CD4-positive, alpha-beta T cell treated with Interleukin-4 for 1 hour (primary cell): ENCODE results near the gene PNPLA2.

Experiments
- DNase-seq, 2 donors: peaks; one replicate each; pipeline ENCODE4 v3.0.0-alpha.2; 2020 to 2022

PNPLA2 gene

DNA sequence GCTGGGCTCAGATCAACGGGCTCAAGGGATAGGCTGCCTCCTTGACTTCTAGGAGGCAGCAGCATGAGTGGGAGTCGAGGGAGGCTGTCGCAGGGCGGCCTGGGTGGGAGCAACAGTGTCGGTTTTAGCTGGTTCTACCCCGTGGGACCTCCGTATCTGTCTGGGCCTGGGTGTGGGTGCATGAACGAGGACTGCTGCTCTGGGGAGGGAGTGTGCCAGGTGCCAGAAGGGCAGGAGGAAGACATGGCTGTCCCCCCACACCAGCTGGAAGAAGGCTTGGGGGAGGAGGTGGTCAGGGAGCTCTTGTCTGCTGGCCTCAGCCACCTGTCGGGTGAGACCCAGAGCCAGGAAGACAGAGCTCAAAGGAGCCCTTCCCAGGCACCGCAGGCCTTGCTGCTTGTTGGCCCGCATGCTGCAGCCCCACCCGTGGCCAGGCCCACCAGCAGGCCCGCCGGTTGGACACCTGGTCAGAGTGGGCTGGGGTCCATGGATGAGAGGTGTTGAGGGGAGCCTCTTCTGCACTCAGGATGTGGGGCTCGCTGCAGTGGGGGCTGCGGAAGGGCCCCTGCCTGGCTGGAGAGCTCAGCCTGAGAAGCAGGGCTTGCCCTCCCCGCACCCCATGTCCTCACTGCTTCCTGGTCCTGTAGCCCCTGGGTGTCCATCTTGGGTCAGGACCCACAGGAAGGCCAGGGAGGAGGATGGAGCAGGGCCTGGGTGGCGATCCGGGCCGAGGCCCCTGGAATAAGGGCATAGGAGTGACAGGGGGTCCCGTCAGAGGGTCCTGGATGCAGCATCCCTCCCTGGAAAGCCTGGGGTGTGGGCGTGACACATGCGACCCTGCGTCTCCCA lies 32.3 kb upstream of the PNPLA2 start:
- DNase-seq = no peak

DNA sequence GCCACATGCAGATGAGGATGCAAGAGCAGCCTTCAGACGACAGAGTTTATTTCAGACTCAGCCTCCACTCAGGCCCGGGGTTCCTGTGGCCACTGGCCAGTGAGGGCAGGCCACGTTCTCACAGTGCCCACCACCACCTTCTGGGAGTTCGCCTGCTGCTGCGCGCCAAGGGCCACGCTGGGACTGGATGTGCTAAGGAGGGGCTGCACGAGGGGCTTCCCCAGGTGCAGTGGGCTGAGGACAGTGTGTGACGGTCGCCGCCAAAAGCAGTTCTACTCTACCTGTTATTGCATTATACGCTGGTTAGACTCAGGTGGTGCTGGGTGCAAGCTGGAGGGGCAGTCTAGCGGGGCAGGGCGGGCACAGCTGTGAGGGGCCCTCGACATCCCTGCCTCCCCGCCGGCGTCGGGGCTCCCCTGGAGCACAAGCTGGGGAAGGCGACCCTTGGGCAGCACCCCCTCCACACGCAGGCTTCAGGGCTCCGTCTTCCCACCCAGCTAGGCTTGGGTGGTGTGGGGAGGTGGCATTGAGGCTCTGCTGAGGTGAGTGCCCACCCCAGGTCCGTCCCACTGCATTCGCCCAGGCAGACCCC lies 31.5 kb upstream of the PNPLA2 start:
- no peak for DNase-seq

DNA sequence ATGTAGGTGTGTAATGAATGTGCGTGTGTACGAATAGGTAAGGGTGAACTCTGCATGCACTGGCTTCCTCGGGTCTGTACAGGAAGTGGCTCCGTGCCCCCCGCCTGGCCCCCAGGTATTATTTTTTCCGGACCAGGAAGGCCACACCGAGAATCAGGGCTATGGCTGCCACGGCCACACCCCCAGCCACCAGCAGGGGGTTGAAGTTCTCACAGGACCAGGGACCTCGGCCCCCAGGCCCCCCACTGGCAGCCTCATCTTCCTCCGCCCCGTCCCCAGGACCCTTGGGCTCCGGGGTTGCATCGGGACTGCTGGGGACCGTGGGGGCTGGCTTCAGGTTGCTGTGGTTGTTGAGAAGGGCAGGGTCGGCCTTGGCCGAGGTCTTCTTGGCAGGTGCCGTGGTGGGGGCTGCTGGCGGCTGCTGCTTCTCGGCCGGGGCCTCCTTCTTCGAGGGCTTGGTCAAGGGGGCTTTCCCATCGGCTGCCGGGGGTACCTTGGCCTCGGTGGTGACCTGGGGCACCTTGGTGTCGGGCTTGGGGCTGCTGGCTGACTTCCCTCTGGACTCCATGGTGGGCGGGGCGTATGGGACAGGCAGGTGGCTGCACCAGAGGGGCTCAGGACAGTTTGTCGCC lies 30.6 kb upstream of the PNPLA2 start:
- DNase-seq = no peak

DNA sequence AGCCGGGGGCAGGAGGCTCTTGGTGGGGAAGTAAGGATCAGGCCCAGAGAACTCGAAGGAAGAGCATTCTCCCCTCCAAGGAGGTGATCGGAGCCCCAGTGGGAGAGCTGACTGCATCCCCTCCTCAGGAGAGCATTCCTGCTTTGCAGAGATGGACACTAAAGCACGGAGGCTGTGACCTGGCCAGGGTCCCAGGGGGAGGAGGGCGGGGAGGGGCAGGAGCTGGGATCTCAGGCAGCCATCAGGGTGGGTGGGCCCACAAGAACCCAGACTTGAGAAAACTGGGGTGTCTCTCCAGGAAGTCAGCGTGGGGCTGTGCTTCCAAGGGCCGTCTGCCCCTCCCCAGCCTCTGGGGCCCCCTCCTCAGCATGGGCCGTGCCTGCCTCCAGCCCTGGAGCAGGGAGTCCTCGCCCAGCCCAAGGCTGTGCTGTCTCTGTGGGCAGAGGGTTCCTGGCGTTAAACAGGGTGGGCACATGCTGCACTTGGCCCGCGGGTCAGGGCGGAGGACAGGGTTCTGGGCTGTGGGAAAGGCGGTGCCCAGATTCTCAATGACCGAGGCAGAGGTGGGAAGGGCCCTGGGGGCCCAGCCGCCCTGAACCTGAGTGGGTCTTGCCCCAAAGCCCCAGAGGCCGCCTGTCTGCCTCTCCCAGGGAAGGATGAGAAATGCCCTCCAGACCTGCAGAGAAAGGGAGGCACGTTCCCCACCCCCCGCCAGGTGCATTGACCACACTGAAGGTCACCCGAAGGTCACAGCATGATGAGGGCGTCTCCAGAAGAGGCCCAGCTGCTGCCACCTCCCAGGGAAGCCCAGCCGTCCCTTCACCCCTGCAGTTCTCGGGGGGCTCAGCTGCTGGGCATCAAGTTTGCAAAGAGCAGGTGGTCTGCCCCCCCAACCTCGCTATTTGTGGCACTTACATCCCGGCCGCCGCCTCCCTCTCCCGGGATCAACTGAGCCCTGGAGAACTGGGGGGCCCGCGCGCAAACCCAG lies 29.5 kb upstream of the PNPLA2 start:
- DNase-seq = no peak

DNA sequence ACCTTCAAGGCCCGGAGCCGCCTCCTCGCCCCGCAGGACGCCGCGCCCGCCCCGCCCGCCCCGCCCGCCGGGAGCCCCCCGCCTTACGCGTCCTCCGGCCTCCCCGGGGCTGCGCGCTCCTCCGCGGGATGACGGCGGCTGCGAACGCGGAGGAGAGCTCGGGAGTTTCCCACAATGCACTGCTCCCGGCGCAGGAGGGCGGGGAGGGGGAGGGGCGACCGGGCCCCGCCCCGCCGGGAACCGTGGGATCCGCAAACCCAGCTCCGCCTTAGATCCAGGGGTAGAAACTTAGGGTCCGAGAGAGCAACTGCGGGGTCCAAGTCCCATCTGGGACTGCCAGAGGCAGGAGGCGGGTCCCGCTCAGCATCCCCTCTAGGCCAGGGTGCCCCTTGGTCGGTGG lies 28.8 kb upstream of the PNPLA2 start, which contains the start of gene CEND1:
TSS of gene CEND1 (minus strand) at position 148 of the 400 bp plus-strand sequence. CDS start 1,514 bp downstream, outside the sequence.
- peak in 1 of 2 donors; percentile 45 for DNase-seq

DNA sequence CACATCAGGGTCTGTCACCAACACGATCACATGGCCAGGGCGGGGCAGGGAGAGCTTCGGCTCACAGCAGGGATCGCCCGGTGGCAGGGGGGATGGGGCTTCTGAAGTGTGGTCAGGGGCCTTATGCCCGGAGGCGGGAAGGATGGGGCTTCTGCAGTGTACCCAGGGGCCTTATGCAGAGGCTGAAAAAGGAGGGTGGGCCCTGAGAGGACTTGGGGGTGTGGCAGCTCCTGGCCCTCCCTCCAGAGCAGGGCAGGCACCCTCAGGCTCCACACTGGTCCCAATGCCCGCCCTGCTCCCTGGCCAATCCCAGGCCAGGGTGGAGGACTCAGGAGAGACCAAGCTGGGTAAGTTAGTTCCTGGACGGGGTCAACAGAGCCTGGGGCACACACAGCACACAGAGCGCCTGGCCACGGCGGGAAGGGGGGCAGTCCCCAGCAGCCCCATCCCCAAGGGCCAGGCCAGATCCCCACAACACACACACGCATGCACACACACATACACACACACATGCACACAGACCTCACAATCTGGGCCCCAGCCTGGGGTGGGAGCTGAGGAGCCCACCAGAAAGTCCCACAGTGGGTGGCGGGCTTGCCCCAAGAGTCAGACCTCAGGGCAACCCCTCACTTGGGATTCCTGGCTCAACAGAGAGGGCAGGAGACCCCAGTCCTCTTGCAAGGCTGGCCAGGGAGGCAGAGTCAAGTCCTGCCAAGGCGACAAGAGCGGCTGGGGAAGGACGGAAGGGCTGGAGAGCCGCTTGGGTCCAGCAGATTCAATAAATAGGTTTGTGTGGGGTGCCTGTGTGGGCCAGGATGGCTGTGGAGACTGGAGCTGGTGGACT lies 27.8 kb upstream of the PNPLA2 start:
- no peak for DNase-seq

DNA sequence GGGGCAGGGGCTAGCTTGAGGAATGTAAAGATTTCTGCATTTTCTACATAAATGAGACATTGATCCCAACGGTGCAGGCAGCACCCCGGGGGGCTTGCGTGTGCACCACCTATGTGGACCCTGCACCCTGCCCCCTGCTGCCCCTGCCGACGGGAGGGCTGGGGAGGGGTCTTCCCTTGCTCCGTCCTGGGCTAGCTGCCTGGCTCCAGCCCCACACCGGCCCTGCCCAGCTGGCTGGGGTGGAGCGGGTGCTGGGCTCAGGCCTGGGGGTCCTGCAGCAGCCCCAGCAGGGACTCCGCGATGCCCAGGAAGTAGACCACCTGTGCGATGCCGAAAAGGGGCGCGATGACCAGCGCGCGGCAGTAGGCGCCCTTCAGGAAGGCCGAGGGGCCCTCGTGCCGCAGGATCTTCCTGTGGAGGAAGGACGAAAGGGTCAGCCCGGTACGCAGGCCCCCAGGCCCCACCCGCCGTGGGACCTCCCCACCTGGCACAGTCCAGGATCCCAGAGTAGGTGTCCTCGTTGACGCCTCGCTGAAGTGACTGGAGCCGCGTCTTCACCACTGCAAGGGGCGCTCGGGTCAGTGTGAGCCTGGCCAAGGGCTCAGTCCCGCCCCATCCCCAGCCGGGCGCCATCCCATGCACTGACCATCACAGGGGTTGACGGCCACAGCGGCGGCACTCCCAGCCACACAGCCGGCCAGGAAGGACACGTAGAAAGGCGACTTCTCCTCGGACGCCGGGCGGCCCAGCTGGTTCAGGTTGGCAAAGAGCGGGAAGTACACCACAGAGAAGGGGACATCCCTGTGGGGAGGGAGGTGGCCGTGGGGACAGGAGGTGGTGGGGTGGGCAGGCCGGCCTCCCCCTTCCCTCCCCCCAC lies 26.8 kb upstream of the PNPLA2 start:
- DNase-seq = no peak

DNA sequence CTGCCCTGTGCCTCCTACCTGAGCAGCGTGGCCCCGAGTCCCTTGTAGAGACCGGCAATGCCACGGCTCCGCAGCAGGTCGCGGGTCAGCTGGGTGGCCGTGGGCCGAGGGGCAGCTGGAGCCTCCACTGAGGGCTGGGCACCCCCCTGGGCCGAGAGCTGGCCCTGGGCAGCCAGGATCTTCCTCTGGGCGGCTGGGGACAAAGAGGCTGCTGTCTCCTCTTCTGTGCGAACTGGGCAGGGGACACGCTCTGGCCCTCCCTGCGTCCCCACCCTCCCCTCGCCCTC lies 26.2 kb upstream of the PNPLA2 start:
- DNase-seq = no peak

DNA sequence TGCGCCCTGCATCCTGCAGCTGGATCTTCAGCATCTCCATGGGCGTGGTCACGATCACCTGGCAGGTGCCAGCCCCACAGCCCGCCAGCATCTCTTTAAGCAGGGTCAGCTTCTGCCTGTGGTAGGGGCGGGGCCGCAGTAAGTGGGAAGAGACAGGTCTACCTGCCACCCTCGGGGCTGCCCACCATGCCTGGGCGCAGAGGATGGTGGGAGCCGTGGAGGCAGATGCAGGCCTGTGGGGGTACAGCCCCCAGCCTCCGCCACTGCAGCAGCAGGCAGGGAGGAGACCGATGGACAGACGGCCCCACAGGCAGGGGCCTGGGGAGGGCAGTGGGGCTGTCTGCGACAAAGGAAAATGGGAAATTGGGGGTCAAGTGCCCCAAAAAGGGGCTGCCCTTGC lies 25.8 kb upstream of the PNPLA2 start:
- no peak for DNase-seq

DNA sequence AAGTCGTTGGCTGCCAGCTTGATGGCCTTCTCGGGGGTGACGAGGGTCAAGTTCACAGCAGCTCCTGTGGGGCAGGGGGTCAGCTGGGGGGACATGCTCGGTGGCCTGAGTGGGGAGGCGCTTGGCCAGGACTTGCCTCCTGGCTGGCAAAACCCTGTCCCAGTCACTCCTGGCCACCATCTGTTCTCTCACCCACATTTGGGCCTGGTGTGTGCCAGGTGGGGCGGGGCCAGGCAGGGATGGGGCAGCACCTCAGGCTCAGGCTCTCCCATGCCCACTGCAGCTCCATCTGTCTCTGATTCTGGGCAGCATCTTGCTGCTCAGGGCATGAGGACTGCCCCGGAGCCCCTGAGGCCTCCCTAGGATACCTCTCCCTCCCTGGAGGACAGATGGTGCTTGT lies 25.2 kb upstream of the PNPLA2 start:
- DNase-seq = no peak

DNA sequence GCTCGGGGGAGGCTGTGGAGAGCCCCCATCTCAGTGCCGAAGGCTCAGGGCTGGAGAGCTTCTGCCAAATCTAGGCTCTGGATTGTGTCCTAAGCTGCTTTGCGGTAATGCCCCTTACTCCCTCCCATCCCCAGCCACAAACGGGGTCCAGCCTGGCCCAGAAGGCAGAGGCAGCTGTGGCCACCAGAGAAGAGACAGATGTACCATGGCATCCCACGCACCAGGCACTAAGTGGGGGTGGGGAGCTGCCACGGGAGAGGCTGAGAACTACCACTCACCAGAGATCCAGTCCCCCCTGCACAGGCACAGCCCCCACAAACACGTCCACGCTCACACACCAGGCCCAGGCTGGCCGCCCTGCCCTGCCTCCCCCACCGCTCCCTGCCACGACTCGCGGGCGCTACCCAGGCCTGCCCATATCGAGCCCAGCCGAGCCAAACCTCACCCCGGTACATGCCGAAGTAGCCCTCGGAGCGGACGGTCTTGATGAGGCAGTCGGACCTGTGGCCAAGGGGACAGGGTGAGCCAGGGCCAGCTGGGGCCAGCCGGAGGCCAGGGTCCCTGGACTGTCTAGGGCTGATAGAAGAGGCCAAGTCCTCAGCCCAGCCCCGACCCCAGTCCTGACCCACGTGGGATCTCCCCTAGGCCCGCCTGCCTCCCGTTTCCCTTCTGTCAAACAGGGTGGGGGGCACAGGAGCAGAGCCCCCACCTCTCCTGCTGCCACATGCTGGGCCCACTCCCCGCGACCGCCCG lies 24.5 kb upstream of the PNPLA2 start:
- DNase-seq = no peak

DNA sequence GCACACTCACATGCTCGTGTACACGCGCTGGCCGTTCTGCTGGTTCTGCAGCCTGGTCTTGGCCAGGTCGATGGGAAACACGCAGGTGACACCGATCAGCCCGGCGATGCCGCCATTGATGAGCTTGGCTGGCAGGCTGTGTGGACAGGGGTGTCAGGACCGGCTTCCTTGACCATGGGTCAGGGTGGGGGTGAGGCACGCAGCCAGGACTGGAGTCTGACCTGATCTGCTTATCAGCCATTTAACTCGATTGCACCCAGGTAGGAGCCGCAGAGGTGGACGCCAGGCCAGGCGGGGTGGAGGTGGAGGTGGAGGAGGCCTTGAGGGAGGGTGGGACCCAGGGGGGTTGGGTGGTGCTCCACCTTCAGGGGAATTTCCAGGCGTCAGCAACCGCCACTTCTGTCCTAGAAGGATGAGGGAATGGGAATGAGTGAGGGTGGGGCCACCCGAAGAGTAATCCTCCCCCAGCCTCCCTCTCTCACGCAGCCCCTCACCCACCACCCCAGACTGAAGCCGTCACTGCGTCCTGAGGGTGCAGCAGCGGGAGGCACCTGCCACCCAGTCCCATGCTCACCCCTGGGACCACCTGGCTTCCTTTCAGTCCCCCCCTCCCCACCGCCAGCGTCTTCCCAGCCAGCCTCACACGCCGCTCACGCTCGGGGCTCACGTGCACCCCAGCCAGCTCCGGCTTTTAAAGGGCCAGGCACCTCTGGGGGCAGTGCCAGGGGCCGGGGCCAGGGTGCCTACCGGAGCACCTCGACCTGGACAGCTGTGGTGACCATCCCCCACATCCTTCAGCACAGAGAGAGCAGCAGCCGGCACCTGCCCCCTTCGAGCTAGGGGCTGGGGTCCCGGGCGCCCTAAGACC lies 23.7 kb upstream of the PNPLA2 start:
- DNase-seq = no peak

DNA sequence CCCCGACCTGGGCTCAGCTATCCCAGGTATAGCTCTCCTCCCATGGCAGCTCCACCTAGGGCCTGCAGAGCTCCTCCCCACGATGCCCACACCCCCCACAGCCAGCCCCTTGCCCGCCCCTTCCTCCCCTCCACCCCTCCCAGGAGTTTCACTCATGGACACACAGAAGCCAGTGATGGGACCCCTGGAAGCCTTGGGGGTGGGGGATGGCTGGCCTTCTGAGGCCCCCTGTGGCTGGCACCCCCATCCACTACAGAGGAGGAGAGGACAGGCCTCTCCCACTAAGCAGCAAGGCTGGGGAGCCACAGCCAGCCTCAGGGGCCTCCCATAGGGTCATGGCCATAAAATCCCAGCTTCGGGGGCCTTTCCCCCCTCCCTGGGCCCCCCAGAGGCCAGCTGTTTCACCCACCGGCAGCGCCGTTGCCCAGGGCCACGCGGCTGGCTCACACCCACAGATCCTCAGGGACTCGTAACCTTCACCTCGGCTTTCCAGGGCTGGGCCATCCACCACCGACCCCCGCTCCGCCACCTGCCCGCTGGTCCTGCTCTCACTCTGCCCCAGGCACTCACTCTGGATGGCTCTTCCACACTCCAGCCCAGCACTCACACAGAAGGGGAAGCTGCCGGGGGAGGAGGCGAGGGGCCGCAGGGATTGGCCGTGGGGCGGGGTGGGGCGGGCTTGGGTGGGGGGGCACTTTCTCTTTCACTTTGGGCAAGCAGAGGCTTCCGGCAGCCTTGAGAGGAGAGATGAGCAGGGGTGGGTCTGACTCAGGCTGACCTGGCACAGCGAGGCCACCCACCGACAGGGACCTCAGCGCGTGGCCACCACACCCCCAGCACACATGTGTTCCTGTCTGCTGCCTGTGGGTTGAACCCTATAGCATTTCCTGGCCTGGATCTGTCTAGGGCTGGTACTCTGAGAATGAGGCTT lies 22.8 kb upstream of the PNPLA2 start:
- peak; percentile 80 to 82 for DNase-seq

DNA sequence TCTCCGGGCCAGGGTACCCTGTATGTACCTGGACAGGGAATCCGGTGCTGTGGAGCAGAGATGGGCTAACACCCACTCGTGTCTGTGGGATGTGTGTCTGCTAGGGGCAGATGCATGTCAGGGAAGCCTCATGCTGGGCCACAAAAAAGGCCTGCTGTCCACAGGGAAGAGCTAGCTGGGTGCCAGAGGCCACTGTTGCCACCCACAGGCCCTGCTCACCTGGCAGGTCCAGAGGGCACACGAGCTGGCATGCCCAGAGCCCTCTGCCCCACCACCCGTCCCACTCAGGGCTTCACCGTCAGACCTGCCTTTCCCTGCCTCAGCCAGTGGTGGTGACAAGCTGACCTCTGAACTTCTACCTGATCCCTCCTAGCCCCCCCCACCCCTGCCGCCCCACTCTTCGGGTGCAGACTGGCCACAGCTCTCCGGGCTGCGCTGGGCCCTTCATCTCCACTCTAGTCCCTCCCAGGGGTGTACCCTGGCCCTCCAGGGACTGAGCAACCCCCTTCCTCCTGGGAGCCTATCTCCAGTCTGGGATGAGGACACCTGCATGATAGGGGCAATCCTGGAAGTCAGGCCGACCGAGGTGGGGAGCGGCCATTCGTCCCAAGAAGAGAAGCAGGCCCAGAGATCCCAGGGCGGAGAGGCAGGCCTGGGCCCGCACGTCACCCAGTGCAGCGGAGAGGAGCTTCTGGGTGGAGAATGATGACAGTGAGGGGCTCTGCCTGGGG lies 22.0 kb upstream of the PNPLA2 start:
- no peak for DNase-seq

DNA sequence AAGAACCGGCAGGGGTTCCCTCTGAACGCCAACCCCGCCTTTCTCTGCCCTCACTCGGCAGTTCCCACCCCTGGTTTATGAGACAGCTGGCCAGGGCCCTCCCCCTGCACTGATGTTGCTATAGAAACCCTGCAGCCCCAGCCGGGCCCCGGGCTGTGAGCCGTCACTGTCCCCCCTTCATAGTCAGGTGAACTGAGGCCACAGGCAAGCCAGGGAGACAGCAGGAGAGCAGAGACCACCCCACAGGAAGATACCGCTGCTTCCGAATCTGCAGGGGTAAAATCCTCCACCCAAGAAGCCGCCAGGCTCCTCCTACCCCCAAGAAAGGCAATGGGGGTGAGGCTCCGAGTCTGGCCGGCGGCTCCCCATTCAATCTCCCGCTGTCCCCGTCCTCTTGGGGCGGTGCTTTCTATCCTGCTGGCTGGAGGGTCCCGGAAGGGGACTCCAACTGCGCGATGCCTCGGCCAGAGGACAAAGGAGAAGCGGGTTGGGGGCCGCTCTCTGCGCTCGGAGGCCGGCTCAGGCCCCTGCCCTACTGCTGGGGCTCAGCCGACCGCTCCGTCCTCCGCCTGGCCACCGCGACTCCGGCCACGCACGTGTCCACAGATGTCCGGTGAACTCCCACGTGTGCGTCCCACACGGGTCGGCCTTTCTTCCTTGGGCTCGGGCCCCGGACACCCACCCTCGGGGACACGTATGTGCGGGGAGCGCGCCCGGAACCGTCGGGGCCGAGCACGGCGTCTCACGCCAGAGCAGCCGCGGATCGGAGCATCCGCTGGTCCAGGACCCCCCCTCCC lies 21.2 kb upstream of the PNPLA2 start:
- DNase-seq = peak; percentile 86 to 87

DNA sequence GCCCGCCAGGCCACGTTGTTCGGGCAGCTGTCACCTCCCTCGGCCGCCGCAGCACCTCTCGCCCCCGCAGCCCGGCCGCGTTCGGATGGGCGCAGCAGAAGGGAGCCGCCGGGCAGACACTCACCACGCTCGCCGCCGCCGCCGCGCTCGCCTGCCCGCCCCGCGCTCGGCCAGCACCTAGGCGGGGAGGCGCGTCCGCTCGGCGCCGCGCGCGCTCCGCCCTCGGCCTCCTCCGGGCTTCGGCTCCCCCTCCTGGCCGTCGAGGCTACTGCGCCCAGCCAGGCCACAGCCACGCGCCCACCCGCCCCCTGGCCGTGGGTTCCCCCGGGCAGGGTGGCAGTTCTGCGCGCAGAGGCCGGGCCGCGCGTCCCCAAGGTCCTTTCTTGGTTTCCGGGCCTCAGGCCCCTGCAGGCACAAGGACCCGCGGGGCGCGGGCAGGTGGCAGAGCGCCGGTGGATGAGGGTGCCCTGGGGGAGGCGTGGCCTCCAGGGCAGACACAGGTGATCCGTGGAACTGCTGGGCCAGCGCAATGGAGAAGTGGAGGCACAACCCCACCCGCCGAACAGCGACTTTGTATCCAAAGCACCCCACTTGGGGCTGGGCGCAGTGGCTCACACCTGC lies 20.5 kb upstream of the PNPLA2 start, which contains the start of gene SLC25A22:
TSS of gene SLC25A22 (minus strand) at position 189 of the 621 bp plus-strand sequence. CDS start 3,275 bp downstream, outside the sequence.
- DNase-seq = peak; percentile 79 to 84
